H1 (cell line): ENCODE measurements around the gene ACSF2. TPM values are rescaled to one million over a fixed set of nuclear protein-coding genes. Genes with fewer than 3 reads are reported as not detected.

ENCODE experiments used
- CTCF ChIA-PET: fragments of 300-600 bp; sonication (Branson Sonifier 250); formaldehyde crosslinking; loops from one replicate; lab custom pipeline; 2021; ENCODE audit not compliant: partially characterized antibody; lab: Charles Lee
- POLR2A ChIA-PET: fragments of 300-600 bp; sonication (Branson Sonifier 250); formaldehyde crosslinking; loops from one replicate; lab custom pipeline; 2021; ENCODE audit warnings: inconsistent platforms; ENCODE audit not compliant: partially characterized antibody; lab: Charles Lee
- DNase-seq, 2 experiments: peaks; one replicate each; pipeline versions ENCODE4 v3.0.0 to v3.0.0-alpha.2; 2010 to 2022; ENCODE audit warnings: low spot score in 2 of 2, low read depth in 1 of 2, mixed read lengths in 1 of 2
- FAIRE-seq: peaks from 2 replicates; lab custom pipeline; 2011; peaks lifted over from hg19 to GRCh38; lab: Jason Lieb, UNC
- H2AFZ ChIP-seq: 2 replicates; pipeline ENCODE4 v1.8.1; 2012; ENCODE audit warnings: low read length, inconsistent platforms
- H2AK5ac ChIP-seq: 2 replicates; pipeline ENCODE4 v1.6.1; 2013; ENCODE audit warnings: low read depth, low read length
- H2BK120ac ChIP-seq: replicated peaks from 2 replicates; pipeline ENCODE3; 2013; ENCODE audit warnings: low read depth, low read length, inconsistent platforms
- H2BK12ac ChIP-seq: 2 replicates; pipeline ENCODE4 v1.6.1; 2013; ENCODE audit warnings: low read depth, low read length
- H2BK15ac ChIP-seq: 2 replicates; pipeline ENCODE4 v1.6.1; 2013; ENCODE audit warnings: low read length
- H2BK20ac ChIP-seq: 2 replicates; pipeline ENCODE4 v1.6.1; 2013; ENCODE audit warnings: low read length
- H2BK5ac ChIP-seq: 2 replicates; pipeline ENCODE4 v1.6.1; 2013; ENCODE audit warnings: low read depth, low read length
- H3K14ac ChIP-seq: 2 replicates; pipeline ENCODE4 v1.6.1; 2013; ENCODE audit warnings: inconsistent platforms; ENCODE audit not compliant: insufficient read length
- H3K18ac ChIP-seq: 2 replicates; pipeline ENCODE4 v1.6.1; 2013; ENCODE audit warnings: low read length; ENCODE audit errors: extremely low read depth
- H3K23ac ChIP-seq: 2 replicates; pipeline ENCODE4 v1.6.1; 2013; ENCODE audit warnings: inconsistent platforms; ENCODE audit not compliant: insufficient read length
- H3K23me2 ChIP-seq: 2 replicates; pipeline ENCODE4 v1.6.1; 2013; ENCODE audit warnings: low read depth, low read length
- H3K27ac ChIP-seq: 2 replicates; pipeline ENCODE4 v1.6.1; 2011; ENCODE audit warnings: low read depth, low read length, inconsistent platforms
- H3K27me3 ChIP-seq, 4 experiments: replicated peaks in 1 of 4; 1 replicate in 1 of 4; 2 replicates in 3 of 4; pipeline versions ENCODE4 v1.6.1 to v1.8.1; 2011 to 2013; ENCODE audit warnings: low read length in 3 of 4, mild to moderate bottlenecking in 3 of 4, inconsistent platforms in 2 of 4, mixed read lengths in 2 of 4, moderate library complexity in 1 of 4; ENCODE audit not compliant: control insufficient read depth in 3 of 4, insufficient read depth in 3 of 4; ENCODE audit errors: extremely low read depth in 1 of 4
- H3K36me3 ChIP-seq, 4 experiments: 2 replicates each; pipeline versions ENCODE4 v1.6.1 to v1.8.1; 2011 to 2013; ENCODE audit warnings: mild to moderate bottlenecking in 4 of 4, low read length in 3 of 4, moderate library complexity in 2 of 4, control low read depth in 1 of 4, inconsistent platforms in 1 of 4; ENCODE audit not compliant: insufficient read depth in 4 of 4, control insufficient read depth in 2 of 4
- H3K4ac ChIP-seq: replicated peaks from 2 replicates; pipeline ENCODE3; 2013; ENCODE audit warnings: low read length, low read depth, mixed read lengths, inconsistent platforms; ENCODE audit not compliant: insufficient read length
- H3K4me1 ChIP-seq, 4 experiments: replicated peaks in 1 of 4; 1 replicate in 1 of 4; 2 replicates in 3 of 4; pipeline versions ENCODE4 v1.6.1 to v1.8.1; 2011 to 2013; ENCODE audit warnings: low read length in 3 of 4, inconsistent platforms in 2 of 4, mixed read lengths in 1 of 4; ENCODE audit not compliant: insufficient read depth in 4 of 4, control insufficient read depth in 3 of 4
- H3K4me2 ChIP-seq, 2 experiments: 2 replicates each; pipeline versions ENCODE4 v1.6.1 to v1.8.1; 2011 to 2013; ENCODE audit warnings: low read depth in 2 of 2, low read length in 2 of 2, control low read depth in 1 of 2, inconsistent platforms in 1 of 2, mild to moderate bottlenecking in 1 of 2; ENCODE audit not compliant: insufficient read depth in 1 of 2
- H3K4me3 ChIP-seq, 4 experiments: fragments of 200-600, 300-600 bp in 1 of 4; sonication (generic), shearing (Covaris generic), sonication (Bioruptor Twin) in 1 of 4; 2 replicates each; pipeline versions ENCODE4 v1.5.1 to v1.8.1; 2011 to 2016; ENCODE audit warnings: low read length in 4 of 4, low read depth in 3 of 4, control low read depth in 2 of 4, inconsistent platforms in 2 of 4, mild to moderate bottlenecking in 2 of 4, mixed read lengths in 1 of 4, moderate library complexity in 1 of 4; ENCODE audit not compliant: insufficient read depth in 2 of 4; ENCODE audit errors: extremely low read depth in 1 of 4
- H3K56ac ChIP-seq: replicated peaks from 2 replicates; pipeline ENCODE3; 2013; ENCODE audit warnings: low read depth, mild to moderate bottlenecking, mixed read lengths, low read length, inconsistent platforms; ENCODE audit not compliant: insufficient read length
- H3K79me1 ChIP-seq: 2 replicates; pipeline ENCODE4 v1.6.1; 2013; ENCODE audit warnings: low read depth, low read length, control low read depth
- H3K79me2 ChIP-seq, 2 experiments: 2 replicates each; pipeline versions ENCODE4 v1.6.1 to v1.8.1; 2012 to 2013; ENCODE audit warnings: low read length in 2 of 2, mild to moderate bottlenecking in 2 of 2, inconsistent platforms in 1 of 2; ENCODE audit not compliant: insufficient read depth in 2 of 2, control insufficient read depth in 1 of 2
- H3K9ac ChIP-seq, 4 experiments: replicated peaks in 1 of 4; 1 replicate in 1 of 4; 2 replicates in 3 of 4; pipeline versions ENCODE4 v1.6.1 to v1.8.1; 2011 to 2013; ENCODE audit warnings: low read depth in 3 of 4, low read length in 3 of 4, control low read depth in 2 of 4, mild to moderate bottlenecking in 2 of 4, moderate library complexity in 2 of 4, inconsistent platforms in 1 of 4; ENCODE audit errors: extremely low read depth in 1 of 4
- H3K9me3 ChIP-seq, 2 experiments: 2 replicates each; pipeline versions ENCODE4 v1.6.1 to v1.8.1; 2012 to 2013; ENCODE audit warnings: mild to moderate bottlenecking in 2 of 2, moderate library complexity in 2 of 2, control low read depth in 1 of 2, inconsistent platforms in 1 of 2, low read depth in 1 of 2, low read length in 1 of 2, mixed read lengths in 1 of 2; ENCODE audit not compliant: insufficient read depth in 2 of 2
- H4K20me1 ChIP-seq, 2 experiments: replicated peaks in 1 of 2; 2 replicates each; pipeline versions ENCODE3 to v1.8.1; 2011 to 2013; ENCODE audit warnings: inconsistent platforms in 2 of 2, low read length in 2 of 2, mild to moderate bottlenecking in 1 of 2; ENCODE audit not compliant: insufficient read depth in 2 of 2, control insufficient read depth in 1 of 2
- H4K5ac ChIP-seq: 2 replicates; pipeline ENCODE4 v1.6.1; 2013; ENCODE audit warnings: low read length, low read depth, mixed read lengths, inconsistent platforms; ENCODE audit not compliant: insufficient read length
- H4K8ac ChIP-seq: 2 replicates; pipeline ENCODE4 v1.8.0; 2013; ENCODE audit warnings: mild to moderate bottlenecking, moderate library complexity, low read length, inconsistent platforms; ENCODE audit not compliant: insufficient read depth; ENCODE audit errors: extremely low read depth
- H4K91ac ChIP-seq: replicated peaks from 2 replicates; pipeline ENCODE3; 2013; ENCODE audit warnings: low read length, mixed read lengths, inconsistent platforms; ENCODE audit not compliant: insufficient read length
- ASH2L ChIP-seq: fragments of 200-600, 300-600 bp; sonication (generic); IDR thresholded peaks from one replicate; pipeline ENCODE4 v1.7.1; 2017; ENCODE audit warnings: low read length
- EGR1 ChIP-seq: IDR thresholded peaks from 2 replicates; pipeline ENCODE4 v1.6.1; 2011; ENCODE audit warnings: low read depth, low read length, borderline replicate concordance
- GTF2F1 ChIP-seq: IDR thresholded peaks from 2 replicates; pipeline ENCODE4 v1.6.1; 2012; ENCODE audit warnings: low read depth, low read length, improper control_type of control experiment, borderline replicate concordance
- SP1 ChIP-seq: IDR thresholded peaks from 2 replicates; pipeline ENCODE4 v1.6.1; 2011; ENCODE audit warnings: low read depth, low read length
- SP2 ChIP-seq: IDR thresholded peaks from 2 replicates; pipeline ENCODE4 v1.6.1; 2012; ENCODE audit warnings: mild to moderate bottlenecking, low read length, inconsistent platforms
- SUZ12 ChIP-seq: fragments of 200-600 bp; sonication (generic); IDR thresholded peaks from 2 replicates; pipeline ENCODE4 v1.6.1; 2012; ENCODE audit warnings: mild to moderate bottlenecking, inconsistent platforms, low read length, moderate library complexity, mixed read lengths
- WGBS, 2 experiments: shearing (Covaris generic) in 1 of 2; methylation state at CpG; one replicate each; pipeline versions ENCODE4 v1.1.6 to v1.1.7; 2013 to 2015; ENCODE audit warnings: low lambda C conversion rate in 2 of 2, mixed read lengths in 2 of 2, inconsistent platforms in 1 of 2, low coverage in 1 of 2, missing lambda C conversion rate in 1 of 2; ENCODE audit not compliant: insufficient replicate concordance in 2 of 2, insufficient coverage in 1 of 2, insufficient read length in 1 of 2; ENCODE audit errors: extremely low coverage in 1 of 2, missing lambda C conversion rate in 1 of 2; 5-methylcytosine and 5-hydroxymethylcytosine counted together
- polyA plus RNA-seq, 7 experiments: library from polyadenylated mRNA; depleted of rRNA in 3 of 7; stranded (reverse) in 5 of 7; unstranded in 2 of 7; fragments of >200 nt in 5 of 7; fragments of 200-250 nt in 2 of 7; gene quantifications; 1 replicate in 5 of 7; 2 replicates in 1 of 7; 4 replicates in 1 of 7; pipeline versions ENCODE4 v1.2.1 to v1.2.3, GENCODE V29; 2011 to 2013; ENCODE audit warnings: missing spikeins in 2 of 7, mixed read lengths in 2 of 7
- total RNA-seq: library from RNA; stranded (reverse); fragmentation: NEBNext Ultra II Directional; extraction: Animal tissue kit (Norgen Biotek cat#: 25700); gene quantifications from 2 replicates; pipeline ENCODE4 v1.2.1, GENCODE V29; 2021

ACSF2 gene
- total and polyA plus RNA-seq, 2 of the 8 experiments (the other 6 are each of a cell fraction or from before 2014, with no cell fraction given), result 14.5 to 16.3 TPM

DNA sequence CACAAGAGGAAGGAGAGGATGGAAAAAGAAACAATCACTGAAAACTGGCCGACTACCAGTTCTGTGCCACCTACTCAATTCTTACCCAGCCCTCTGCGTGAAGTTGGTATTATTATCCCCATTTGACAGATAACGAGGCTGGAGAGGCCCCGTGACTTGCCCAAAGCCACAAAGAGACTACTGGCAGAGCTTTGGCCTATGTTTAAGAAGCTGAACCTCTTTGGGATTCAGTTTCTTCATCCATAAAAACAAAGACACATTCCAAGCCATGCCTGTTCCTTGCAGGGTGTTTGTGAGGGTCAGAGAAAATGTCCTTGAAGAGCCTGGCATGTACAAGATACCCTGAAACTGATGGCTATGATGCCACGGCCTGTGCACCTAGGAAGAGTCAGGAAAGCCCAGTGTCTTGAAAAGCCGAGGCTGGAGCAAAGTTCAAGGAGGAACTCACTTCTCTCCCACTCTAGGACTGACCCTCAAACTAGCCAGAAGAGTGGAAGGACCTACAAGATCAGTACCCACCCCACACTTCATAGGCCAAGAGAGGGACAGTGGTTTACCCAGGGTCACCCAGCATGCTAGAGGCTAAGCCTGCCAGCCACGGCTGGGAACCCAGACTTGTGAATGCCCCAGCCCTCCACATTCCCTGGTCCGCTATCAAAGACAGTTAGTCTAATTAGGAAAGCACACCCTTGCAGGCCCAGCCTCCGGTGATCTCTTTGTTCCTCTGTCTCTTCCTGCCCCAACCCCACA lies 1.6 kb upstream of the ACSF2 start:
- H2BK15ac ChIP-seq, result no peak overlapping the region
- peaks cover 0 to 3% of the 10 kb centered on the region in 2 experiments; a peak in 1 of 4 replicates for H3K9me3 ChIP-seq
- H2AFZ ChIP-seq, result no peak overlapping the region
- no peak for DNase-seq
- no peak overlapping the region for H3K4ac ChIP-seq
- H3K4me2 ChIP-seq, result no peak overlapping the region; a peak in 1 of 4 replicates
- peaks cover 6 to 13% (median 10%) of the 10 kb centered on the region in 4 experiments for H3K4me1 ChIP-seq
- H2BK20ac ChIP-seq, result no peak overlapping the region
- H3K23me2 ChIP-seq, result peaks cover 11% of the 10 kb centered on the region; the same call in 1 of the 2 replicates
- no peak overlapping the region for H3K4me3 ChIP-seq
- no peak overlapping the region for H3K56ac ChIP-seq
- no peak overlapping the region for H3K14ac ChIP-seq
- 87% methylated on average over 9 of the region's 9 CpGs; no CpG with 5 or more reads in 1 of the 2 experiments for WGBS, 2 experiments
- no peak overlapping the region for H4K8ac ChIP-seq
- no peak overlapping the region for H2BK5ac ChIP-seq
- H4K91ac ChIP-seq, result no peak overlapping the region
- H2AK5ac ChIP-seq, result no peak overlapping the region; the same call in 1 of the 2 replicates
- no peaks in the 10 kb centered on the region for H3K79me1 ChIP-seq
- TF ChIP-seq SP2, result no peak
- TF ChIP-seq SUZ12, result no peak
- no peak for TF ChIP-seq GTF2F1
- TF ChIP-seq SP1, result no peak
- no peak for TF ChIP-seq EGR1
- no peak for TF ChIP-seq ASH2L
- H2BK120ac ChIP-seq, result no peak overlapping the region
- H2BK12ac ChIP-seq, result 0 out of 2 replicates have a peak overlapping the region, but pooled peaks have one; percentile 53
- H4K5ac ChIP-seq, result no peak overlapping the region
- no peaks in the 10 kb centered on the region for H3K79me2 ChIP-seq
- no peak for FAIRE-seq
- H4K20me1 ChIP-seq, result no peaks in the 10 kb centered on the region
- H3K36me3 ChIP-seq, result no peaks in the 10 kb centered on the region
- H3K27me3 ChIP-seq, result peaks cover 0 to 2% (median 0%) of the 10 kb centered on the region in 4 experiments; a peak in 3 of 7 replicates
- no peak overlapping the region for H3K18ac ChIP-seq
- ChIA-PET POLR2A (interaction anchor here (2.0 kb wide), 1 partner anchor 19 kb away, joined by 9 read pairs; no protein-coding TSS in a partner anchor), CTCF (interaction anchor here (3.9 to 8.3 kb wide), 2 partner anchors 12 to 27 kb away, joined by 20 to 87 read pairs; partner anchors contain the start of gene LRRC59)
- no peak overlapping the region for H3K9ac ChIP-seq
- H3K23ac ChIP-seq, result no peak overlapping the region
- H3K27ac ChIP-seq, result no peak overlapping the region
